Measurements from ENCODE around the gene TBC1D8.

Gene TBC1D8

GRCh38 chr2:100995309-100996075, 155.7 kb downstream of the TBC1D8 start:
- DNase-seq = no peak

GRCh38 chr2:100993294-100993693, 157.9 kb downstream of the TBC1D8 start:
- DNase-seq = no peak

- DNase-seq = no peak
Observed at GRCh38 chr2:100992262-100992661, 158.9 kb downstream of the TBC1D8 start.

GRCh38 chr2:100991404-100991773, 159.8 kb downstream of the TBC1D8 start:
- no peak for DNase-seq

GRCh38 chr2:100990650-100991403, 160.4 kb downstream of the TBC1D8 start:
- no peak for DNase-seq

- no peak for DNase-seq
Observed at GRCh38 chr2:100990166-100990565, 161.0 kb downstream of the TBC1D8 start.

GRCh38 chr2:100989666-100990065, 161.5 kb downstream of the TBC1D8 start:
- no peak for DNase-seq

GRCh38 chr2:100988630-100989417, 162.4 kb downstream of the TBC1D8 start:
- no peak for DNase-seq

- no peak for DNase-seq
Observed at GRCh38 chr2:100987974-100988373, 163.2 kb downstream of the TBC1D8 start.

- no peak for DNase-seq
Observed at GRCh38 chr2:100987536-100987935, 163.6 kb downstream of the TBC1D8 start.

- peak; percentile 60 for DNase-seq
Observed at GRCh38 chr2:100986157-100986556, 165.0 kb downstream of the TBC1D8 start.

- peak; percentile 52 for DNase-seq
Observed at GRCh38 chr2:100984892-100985307, 166.3 kb downstream of the TBC1D8 start.

GRCh38 chr2:100983684-100984310, 167.4 kb downstream of the TBC1D8 start:
- DNase-seq = no peak

GRCh38 chr2:100983201-100983600, 168.0 kb downstream of the TBC1D8 start:
- no peak for DNase-seq

- no peak for DNase-seq
Observed at GRCh38 chr2:100982431-100982861, 168.7 kb downstream of the TBC1D8 start.

GRCh38 chr2:100981011-100981410, 170.2 kb downstream of the TBC1D8 start:
- DNase-seq = no peak

GRCh38 chr2:100980046-100980445, 171.1 kb downstream of the TBC1D8 start:
- DNase-seq = no peak

- peak; percentile 3 for DNase-seq
Observed at GRCh38 chr2:100978582-100979191, 172.5 kb downstream of the TBC1D8 start.

GRCh38 chr2:100977511-100977910, 173.7 kb downstream of the TBC1D8 start:
- DNase-seq = no peak

GRCh38 chr2:100976645-100977391, 174.4 kb downstream of the TBC1D8 start:
- DNase-seq = no peak

- no peak for DNase-seq
Observed at GRCh38 chr2:100976061-100976460, 175.1 kb downstream of the TBC1D8 start.

- no peak for DNase-seq
Observed at GRCh38 chr2:100975521-100975785, 175.7 kb downstream of the TBC1D8 start.
